Mesenchymal stem cell (in vitro differentiated cells and primary cell): ENCODE results near the gene QSOX2.

Experiments
- DNase-seq: peaks from one replicate; pipeline ENCODE4 v3.0.0-alpha.2; 2013
- H2AFZ ChIP-seq: one replicate; pipeline ENCODE4 v1.6.1; 2013; ENCODE audit warnings: low read depth, mild to moderate bottlenecking, control low read depth, inconsistent platforms, low read length, moderate library complexity
- H2AK5ac ChIP-seq: 2 replicates; pipeline ENCODE4 v1.6.1; 2013; ENCODE audit warnings: low read length, moderate library complexity, mild to moderate bottlenecking, inconsistent platforms; ENCODE audit not compliant: severe bottlenecking
- H2BK120ac ChIP-seq: one replicate; pipeline ENCODE4 v1.6.1; 2013; ENCODE audit warnings: low read depth, mild to moderate bottlenecking, inconsistent platforms, low read length, moderate library complexity
- H2BK12ac ChIP-seq, 2 experiments: one replicate each; pipeline ENCODE4 v1.6.1; 2013; ENCODE audit warnings: inconsistent platforms in 2 of 2, low read length in 2 of 2, mild to moderate bottlenecking in 2 of 2, moderate library complexity in 2 of 2, control low read depth in 1 of 2
- H2BK15ac ChIP-seq: one replicate; pipeline ENCODE4 v1.6.1; 2013; ENCODE audit warnings: mild to moderate bottlenecking, low read depth, inconsistent platforms; ENCODE audit not compliant: poor library complexity, severe bottlenecking
- H2BK5ac ChIP-seq: 2 replicates; pipeline ENCODE4 v1.6.1; 2013; ENCODE audit warnings: low read depth, mild to moderate bottlenecking, low read length, control low read depth, inconsistent platforms; ENCODE audit not compliant: poor library complexity, severe bottlenecking
- H3K14ac ChIP-seq, 2 experiments: one replicate each; pipeline ENCODE4 v1.6.1; 2013; ENCODE audit warnings: inconsistent platforms in 2 of 2, low read length in 2 of 2, control low read depth in 1 of 2, mild to moderate bottlenecking in 1 of 2, moderate library complexity in 1 of 2
- H3K18ac ChIP-seq, 2 experiments: one replicate each; pipeline ENCODE4 v1.6.1; 2013; ENCODE audit warnings: inconsistent platforms in 2 of 2, low read length in 2 of 2, control low read depth in 1 of 2, low read depth in 1 of 2, mild to moderate bottlenecking in 1 of 2
- H3K23ac ChIP-seq, 2 experiments: one replicate each; pipeline ENCODE4 v1.6.1; 2013; ENCODE audit warnings: inconsistent platforms in 2 of 2, low read length in 2 of 2, mild to moderate bottlenecking in 2 of 2, moderate library complexity in 2 of 2, control low read depth in 1 of 2
- H3K27ac ChIP-seq: 2 replicates; pipeline ENCODE4 v1.5.1; 2013; ENCODE audit warnings: mild to moderate bottlenecking, moderate library complexity, low read length, control low read depth, inconsistent platforms; ENCODE audit not compliant: poor library complexity, severe bottlenecking
- H3K27me3 ChIP-seq, 2 experiments: 2 replicates each; pipeline versions ENCODE4 v1.6.1 to v1.7.0; 2013; ENCODE audit warnings: low read length in 2 of 2, mild to moderate bottlenecking in 2 of 2, moderate library complexity in 2 of 2, control low read depth in 1 of 2, inconsistent platforms in 1 of 2; ENCODE audit not compliant: control insufficient read depth in 1 of 2, insufficient read depth in 1 of 2
- H3K36me3 ChIP-seq, 2 experiments: 2 replicates each; pipeline versions ENCODE4 v1.6.1 to v1.7.0; 2013; ENCODE audit warnings: low read length in 2 of 2, control low read depth in 1 of 2, inconsistent platforms in 1 of 2, low read depth in 1 of 2, mild to moderate bottlenecking in 1 of 2; ENCODE audit not compliant: insufficient read depth in 2 of 2, control insufficient read depth in 1 of 2
- H3K4ac ChIP-seq, 2 experiments: one replicate each; pipeline ENCODE4 v1.6.1; 2013; ENCODE audit warnings: inconsistent platforms in 2 of 2, low read length in 2 of 2, mild to moderate bottlenecking in 2 of 2, moderate library complexity in 2 of 2, control low read depth in 1 of 2, low read depth in 1 of 2
- H3K4me1 ChIP-seq: 2 replicates; pipeline ENCODE4 v1.6.1; 2013; ENCODE audit warnings: low read depth, low read length, control low read depth; ENCODE audit not compliant: control insufficient read depth, insufficient read depth
- H3K4me2 ChIP-seq: 2 replicates; pipeline ENCODE4 v1.6.1; 2013; ENCODE audit warnings: low read length, mild to moderate bottlenecking, inconsistent platforms; ENCODE audit not compliant: poor library complexity, severe bottlenecking
- H3K4me3 ChIP-seq, 2 experiments: 2 replicates each; pipeline versions ENCODE4 v1.5.1 to v1.7.0; 2013; ENCODE audit warnings: low read length in 2 of 2, mild to moderate bottlenecking in 2 of 2, control low read depth in 1 of 2, low read depth in 1 of 2; ENCODE audit not compliant: insufficient read depth in 1 of 2
- H3K79me1 ChIP-seq: replicated peaks from 2 replicates; pipeline ENCODE4 v1.6.1; 2013; ENCODE audit warnings: mild to moderate bottlenecking, control low read depth, low read length, inconsistent platforms; ENCODE audit not compliant: poor library complexity, severe bottlenecking
- H3K9ac ChIP-seq: 2 replicates; pipeline ENCODE4 v1.7.0; 2013; ENCODE audit warnings: mild to moderate bottlenecking, low read length, moderate library complexity
- H3K9me3 ChIP-seq: 2 replicates; pipeline ENCODE4 v1.7.0; 2013; ENCODE audit warnings: mild to moderate bottlenecking, low read length; ENCODE audit not compliant: control insufficient read depth
- H4K8ac ChIP-seq: one replicate; pipeline ENCODE4 v1.6.1; 2013; ENCODE audit warnings: inconsistent platforms, mild to moderate bottlenecking, low read length, moderate library complexity
- H4K91ac ChIP-seq: one replicate; pipeline ENCODE4 v1.6.1; 2013; ENCODE audit warnings: mild to moderate bottlenecking, low read length, inconsistent platforms
- WGBS: methylation state at CpG from one replicate; pipeline ENCODE4 v1.1.7; 2013; ENCODE audit warnings: mixed read lengths; 5-methylcytosine and 5-hydroxymethylcytosine counted together

The QSOX2 gene

DNA sequence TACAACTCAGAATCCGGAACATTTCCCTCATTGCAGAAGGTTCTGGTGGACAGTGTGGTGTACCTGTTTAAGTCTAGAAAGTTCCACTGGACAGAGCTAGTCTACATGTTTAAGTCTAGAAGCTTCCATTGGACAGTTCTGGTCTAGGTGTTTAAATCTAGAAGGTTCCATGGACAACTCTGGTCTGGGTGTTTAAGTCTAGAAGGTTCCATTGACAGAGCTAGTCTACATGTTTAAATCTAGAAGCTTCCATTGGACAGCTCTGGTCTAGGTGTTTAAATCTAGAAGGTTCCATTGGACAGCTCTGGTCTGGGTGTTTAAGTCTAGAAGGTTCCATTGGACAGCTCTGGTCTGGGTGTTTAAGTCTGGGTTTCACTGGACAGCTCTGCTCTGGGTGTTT is 33.3 kb upstream of the QSOX2 start:
- Histone ChIP-seq H3K4ac (no peak overlapping the region), H4K8ac (no peak overlapping the region), H3K36me3 (peaks cover 0 to 4% of the 10 kb centered on the region in 2 experiments), H3K18ac (no peak overlapping the region), H2BK12ac (no peak overlapping the region), H3K27ac (no peak overlapping the region), H2BK5ac (no peak overlapping the region), H3K9ac (no peak overlapping the region), H3K79me1 (no peaks in the 10 kb centered on the region), H2AK5ac (no peak overlapping the region), H2AFZ (no peak overlapping the region), H3K4me3 (no peak overlapping the region), H2BK120ac (no peak overlapping the region), H3K23ac (no peak overlapping the region), H2BK15ac (no peak overlapping the region), H3K4me1 (peaks cover 7% of the 10 kb centered on the region), H3K27me3 (peaks cover 49 to 73% of the 10 kb centered on the region in 2 experiments), H4K91ac (no peak overlapping the region), H3K4me2 (no peak overlapping the region), H3K9me3 (peaks cover 15% of the 10 kb centered on the region), H3K14ac (no peak overlapping the region)
- DNase-seq = no peak
- 91% methylated on average over 1 of the region's 1 CpG for WGBS

GRCh38 chr9:136278221-136278620 is 32.6 kb upstream of the QSOX2 start:
- H3K9ac ChIP-seq = no peak overlapping the region
- H3K18ac ChIP-seq = no peak overlapping the region
- H2BK120ac ChIP-seq = no peak overlapping the region
- H3K4me2 ChIP-seq = no peak overlapping the region
- H3K36me3 ChIP-seq = peaks cover 0 to 4% of the 10 kb centered on the region in 2 experiments
- no peak overlapping the region for H3K14ac ChIP-seq
- H3K27me3 ChIP-seq = peaks cover 52 to 74% of the 10 kb centered on the region in 2 experiments
- no peak overlapping the region for H3K23ac ChIP-seq
- H2BK15ac ChIP-seq = no peak overlapping the region
- H4K91ac ChIP-seq = no peak overlapping the region
- H4K8ac ChIP-seq = no peak overlapping the region
- H3K27ac ChIP-seq = no peak overlapping the region
- H3K4me3 ChIP-seq = no peak overlapping the region
- 88% methylated on average over 9 of the region's 9 CpGs for WGBS
- no peak overlapping the region for H3K4ac ChIP-seq
- H2AK5ac ChIP-seq = no peak overlapping the region
- peaks cover 15% of the 10 kb centered on the region for H3K9me3 ChIP-seq
- H3K4me1 ChIP-seq = peaks cover 5% of the 10 kb centered on the region
- H2BK12ac ChIP-seq = no peak overlapping the region
- no peaks in the 10 kb centered on the region for H3K79me1 ChIP-seq
- no peak overlapping the region for H2AFZ ChIP-seq
- no peak overlapping the region for H2BK5ac ChIP-seq
- DNase-seq = no peak

- H2AK5ac ChIP-seq = no peak overlapping the region
- no peak overlapping the region for H3K18ac ChIP-seq
- no peak overlapping the region for H2BK12ac ChIP-seq
- DNase-seq = no peak
- H3K27ac ChIP-seq = no peak overlapping the region
- no peak overlapping the region for H2BK120ac ChIP-seq
- peaks cover 15% of the 10 kb centered on the region for H3K9me3 ChIP-seq
- no peak overlapping the region for H4K8ac ChIP-seq
- no peak overlapping the region for H2BK15ac ChIP-seq
- peaks cover 52 to 75% of the 10 kb centered on the region in 2 experiments for H3K27me3 ChIP-seq
- H3K4ac ChIP-seq = no peak overlapping the region
- no peak overlapping the region for H3K23ac ChIP-seq
- H2BK5ac ChIP-seq = no peak overlapping the region
- H3K9ac ChIP-seq = no peak overlapping the region
- no peak overlapping the region for H3K14ac ChIP-seq
- H3K79me1 ChIP-seq = no peaks in the 10 kb centered on the region
- H3K4me1 ChIP-seq = peaks cover 5% of the 10 kb centered on the region
- peaks cover 0 to 4% of the 10 kb centered on the region in 2 experiments for H3K36me3 ChIP-seq
- 84% methylated on average over 14 of the region's 14 CpGs for WGBS
- H2AFZ ChIP-seq = no peak overlapping the region
- no peak overlapping the region for H3K4me3 ChIP-seq
- no peak overlapping the region for H4K91ac ChIP-seq
- H3K4me2 ChIP-seq = no peak overlapping the region
Observed at GRCh38 chr9:136277746-136278145, 32.1 kb upstream of the QSOX2 start.

DNA sequence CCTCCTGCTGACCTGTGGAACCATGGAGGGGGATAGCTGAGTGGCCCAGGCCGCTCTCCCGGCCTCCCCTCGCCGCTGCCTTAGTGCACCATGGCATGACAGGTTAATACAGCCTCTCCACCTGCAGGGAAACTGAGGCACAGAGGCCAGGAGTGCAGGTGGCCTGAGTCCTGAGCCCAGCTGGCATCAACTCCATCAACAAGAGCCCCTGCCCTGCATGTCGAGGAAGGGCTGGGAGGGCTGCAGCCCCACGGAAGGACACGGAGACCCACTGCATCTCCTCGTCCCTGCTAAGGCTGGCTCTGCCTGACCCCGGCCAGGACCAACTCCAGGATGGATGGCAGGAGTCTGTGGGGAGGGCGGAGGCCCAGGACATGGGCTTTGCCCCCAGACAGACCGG is 31.1 kb upstream of the QSOX2 start:
- Histone ChIP-seq H3K14ac (no peak overlapping the region), H2BK5ac (no peak overlapping the region), H2BK120ac (no peak overlapping the region), H3K4me3 (no peak overlapping the region), H4K8ac (no peak overlapping the region), H3K18ac (no peak overlapping the region), H3K4ac (no peak overlapping the region), H3K36me3 (peaks cover 0 to 4% of the 10 kb centered on the region in 2 experiments), H3K27me3 (peaks cover 52 to 73% of the 10 kb centered on the region in 2 experiments), H2AFZ (no peak overlapping the region), H4K91ac (peak overlapping the region; percentile 2), H3K79me1 (no peaks in the 10 kb centered on the region), H2BK15ac (no peak overlapping the region), H3K9me3 (peaks cover 15% of the 10 kb centered on the region), H2AK5ac (no peak overlapping the region), H3K4me1 (peaks cover 3% of the 10 kb centered on the region), H3K27ac (no peak overlapping the region), H3K9ac (no peak overlapping the region), H2BK12ac (no peak overlapping the region), H3K4me2 (no peak overlapping the region), H3K23ac (no peak overlapping the region)
- 85% methylated on average over 11 of the region's 11 CpGs for WGBS
- DNase-seq = no peak
